ENCODE results near the gene PNPO.
"Not testable (repeated sequence)": the region's sequence is repeated elsewhere in the genome, so short reads cannot be mapped to it uniquely, and the experiment has no call there.

The PNPO gene

GRCh38 chr17:47973541-47973940, 32.2 kb downstream of the PNPO start:
- DNase-seq (ENCODE audit: low read depth in 3 of 3, low spot score in 1 of 3): no peak

- DNase-seq (ENCODE audit: low read depth in 3 of 3, low spot score in 1 of 3): no peak
Observed at GRCh38 chr17:47975189-47975822, 33.9 kb downstream of the PNPO start.

GRCh38 chr17:47975823-47976205, 34.4 kb downstream of the PNPO start:
- DNase-seq (ENCODE audit: low read depth in 3 of 3, low spot score in 1 of 3): no peak

GRCh38 chr17:47978324-47978723, 37.0 kb downstream of the PNPO start:
- peak in 2 of 3 donors; percentile 5 to 21 for DNase-seq (ENCODE audit: low read depth in 3 of 3, low spot score in 1 of 3)

- no peak for DNase-seq (ENCODE audit: low read depth in 3 of 3, low spot score in 1 of 3)
Observed at GRCh38 chr17:47980541-47980940, 39.2 kb downstream of the PNPO start.

- DNase-seq (ENCODE audit: low read depth in 3 of 3, low spot score in 1 of 3): no peak
Observed at GRCh38 chr17:47981462-47981861, 40.1 kb downstream of the PNPO start.

GRCh38 chr17:47982091-47982617, 40.8 kb downstream of the PNPO start:
- DNase-seq (ENCODE audit: low read depth in 3 of 3, low spot score in 1 of 3): no peak

GRCh38 chr17:47982645-47983390, 41.4 kb downstream of the PNPO start:
- no peak for DNase-seq (ENCODE audit: low read depth in 3 of 3, low spot score in 1 of 3)

GRCh38 chr17:47983492-47984223, 42.3 kb downstream of the PNPO start:
- no peak for DNase-seq (ENCODE audit: low read depth in 3 of 3, low spot score in 1 of 3)

- no peak for DNase-seq (ENCODE audit: low read depth in 3 of 3, low spot score in 1 of 3)
Observed at GRCh38 chr17:47986520-47986919, 45.1 kb downstream of the PNPO start.

GRCh38 chr17:47987240-47987835, 46.0 kb downstream of the PNPO start:
- DNase-seq (ENCODE audit: low read depth in 3 of 3, low spot score in 1 of 3): no peak

- DNase-seq (ENCODE audit: low read depth in 3 of 3, low spot score in 1 of 3): not testable (repeated sequence)
Observed at GRCh38 chr17:47988445-47988844, 47.1 kb downstream of the PNPO start.

GRCh38 chr17:47989159-47989558, 47.8 kb downstream of the PNPO start:
- DNase-seq (ENCODE audit: low read depth in 3 of 3, low spot score in 1 of 3): no peak

- no peak for DNase-seq (ENCODE audit: low read depth in 3 of 3, low spot score in 1 of 3)
Observed at GRCh38 chr17:47989700-47990099, 48.3 kb downstream of the PNPO start.

- no peak for DNase-seq (ENCODE audit: low read depth in 3 of 3, low spot score in 1 of 3)
Observed at GRCh38 chr17:47990962-47991731, 49.8 kb downstream of the PNPO start.

GRCh38 chr17:47992216-47992615, 50.8 kb downstream of the PNPO start:
- no peak for DNase-seq (ENCODE audit: low read depth in 3 of 3, low spot score in 1 of 3)

GRCh38 chr17:47993031-47993564, 51.7 kb downstream of the PNPO start:
- no peak for DNase-seq (ENCODE audit: low read depth in 3 of 3, low spot score in 1 of 3)

GRCh38 chr17:47993964-47994363, 52.6 kb downstream of the PNPO start:
- DNase-seq (ENCODE audit: low read depth in 3 of 3, low spot score in 1 of 3): no peak

- no peak for DNase-seq (ENCODE audit: low read depth in 3 of 3, low spot score in 1 of 3)
Observed at GRCh38 chr17:47994724-47995123, 53.4 kb downstream of the PNPO start.

- DNase-seq (ENCODE audit: low read depth in 3 of 3, low spot score in 1 of 3): no peak
Observed at GRCh38 chr17:47995241-47995935, 54.0 kb downstream of the PNPO start.

All from stimulated activated CD4-positive, alpha-beta T cell treated with anti-CD3 and anti-CD28 coated beads, TNF-alpha, amount 100 ng/mL, for 1 hour (primary cell).